Right lobe of liver (tissue), 4 donors: ENCODE data around the gene SHQ1.

ENCODE experiments used
- CTCF ChIP-seq, 4 donors: fragments of 200-600 bp in 3 of 4; fragments of 450-650 bp in 1 of 4; IDR thresholded peaks; one replicate each; pipeline versions ENCODE4 v1.5.1 to v1.8.0; 2016 to 2022; ENCODE audit warnings: antibody characterized with exemption in 4 of 4, mild to moderate bottlenecking in 2 of 4
- POLR2A ChIP-seq: fragments of 450-650 bp; IDR thresholded peaks from one replicate; pipeline ENCODE4 v1.6.1; 2017; ENCODE audit warnings: antibody characterized with exemption, mild to moderate bottlenecking
- donor health status: DM: no; HTN: no; CAD: no.
- donor health status: DM: no; HTN: no; CAD: no.
- donor health status: DM: no; HTN: yes; CAD: no.

GRCh38 chr3:72768006-72768441, 80.2 kb downstream of the SHQ1 start:
- no peak for TF ChIP-seq POLR2A
- TF ChIP-seq CTCF (IDR thresholded peaks at IDR 0.05), result no peak
